GM23338 (cell line): ENCODE data around the gene INTS14. TPM values are rescaled to one million over a fixed set of nuclear protein-coding genes. Genes with fewer than 3 reads are reported as not detected.
"Not testable (repeated sequence)": the region's sequence is repeated elsewhere in the genome, so short reads cannot be mapped to it uniquely, and the experiment has no call there.

Experiments used
- ATAC-seq: fragments of 200-7000 bp; cut with Tn5 transposase; 3 replicates; pipeline ENCODE4 v1.9.1; 2020
- DNase-seq: peaks from one replicate; pipeline ENCODE4 v3.0.0-alpha.2; 2015; ENCODE audit warnings: low spot score
- H2AFZ ChIP-seq: fragments of 200-600 bp; sonication (generic); 2 replicates; pipeline ENCODE4 v1.8.0; 2016; ENCODE audit warnings: antibody characterized with exemption, mild to moderate bottlenecking, moderate library complexity
- H3F3A ChIP-seq: fragments of 200-600 bp; sonication (generic); replicated peaks from 2 replicates; pipeline ENCODE4 v1.8.0; 2017; ENCODE audit warnings: antibody characterized with exemption, mixed run types, low read depth
- H3K27ac ChIP-seq: fragments of 200-600 bp; sonication (generic); 2 replicates; pipeline ENCODE4 v1.6.1; 2016; ENCODE audit warnings: low read depth
- H3K27me3 ChIP-seq: fragments of 200-600 bp; sonication (generic); 2 replicates; pipeline ENCODE4 v1.8.0; 2016; ENCODE audit warnings: mild to moderate bottlenecking, mixed run types, moderate library complexity; ENCODE audit not compliant: insufficient read depth
- H3K36me3 ChIP-seq: fragments of 200-600 bp; sonication (generic); 2 replicates; pipeline ENCODE4 v1.8.0; 2016; ENCODE audit warnings: mild to moderate bottlenecking; ENCODE audit not compliant: insufficient read depth
- H3K4me1 ChIP-seq: fragments of 200-600 bp; sonication (generic); 2 replicates; pipeline ENCODE4 v1.8.0; 2016; ENCODE audit warnings: mild to moderate bottlenecking, moderate library complexity; ENCODE audit not compliant: insufficient read depth
- H3K4me2 ChIP-seq: fragments of 200-600 bp; sonication (generic); 2 replicates; pipeline ENCODE4 v1.7.1; 2017; ENCODE audit warnings: mixed run types
- H3K4me3 ChIP-seq: fragments of 200-600 bp; sonication (generic); 2 replicates; pipeline ENCODE4 v1.6.1; 2016; ENCODE audit warnings: mixed run types
- H3K79me2 ChIP-seq: fragments of 200-600 bp; sonication (generic); replicated peaks from 2 replicates; pipeline ENCODE4 v1.8.0; 2017; ENCODE audit warnings: mild to moderate bottlenecking; ENCODE audit not compliant: insufficient read depth
- H3K9me2 ChIP-seq: fragments of 200-600 bp; sonication (generic); 2 replicates; pipeline ENCODE4 v1.8.0; 2017; ENCODE audit not compliant: insufficient read depth
- H4K20me1 ChIP-seq: fragments of 200-600 bp; sonication (generic); replicated peaks from 2 replicates; pipeline ENCODE4 v1.8.0; 2017; ENCODE audit warnings: mild to moderate bottlenecking; ENCODE audit not compliant: insufficient read depth
- H3K27ac Mint-ChIP-seq: 2 replicates; pipeline ENCODE4 v1.8.0; 2020; ENCODE audit warnings: inconsistent platforms, mild to moderate bottlenecking, moderate library complexity, mixed read lengths
- H3K27me3 Mint-ChIP-seq: 3 replicates; pipeline ENCODE4 v1.8.0; 2022; ENCODE audit warnings: low read depth, mild to moderate bottlenecking, moderate library complexity, mixed read lengths, inconsistent platforms; ENCODE audit not compliant: insufficient read depth, poor library complexity
- H3K36me3 Mint-ChIP-seq: 3 replicates; pipeline ENCODE4 v1.8.0; 2021; ENCODE audit warnings: low read depth, mild to moderate bottlenecking, inconsistent platforms, moderate library complexity, mixed read lengths
- H3K4me1 Mint-ChIP-seq: 3 replicates; pipeline ENCODE4 v1.8.0; 2020; ENCODE audit warnings: mild to moderate bottlenecking, inconsistent platforms, mixed read lengths
- H3K4me3 Mint-ChIP-seq: 3 replicates; pipeline ENCODE4 v1.8.0; 2021; ENCODE audit warnings: moderate library complexity, mild to moderate bottlenecking, inconsistent platforms, mixed read lengths
- H3K9me3 Mint-ChIP-seq: 3 replicates; pipeline ENCODE4 v1.8.0; 2020; ENCODE audit warnings: moderate library complexity, mild to moderate bottlenecking, inconsistent platforms, mixed read lengths
- CREB1 ChIP-seq: fragments of 250-450 bp; sonication (Bioruptor Pico); IDR thresholded peaks from 2 replicates; pipeline ENCODE4 v1.5.0; 2020; ENCODE audit warnings: low read depth, mild to moderate bottlenecking, moderate library complexity
- EZH2phosphoT487 ChIP-seq: fragments of 200-600 bp; sonication (generic); IDR thresholded peaks from one replicate; pipeline ENCODE4 v1.8.1; 2018; ENCODE audit warnings: antibody characterized with exemption; ENCODE audit not compliant: unreplicated experiment
- JUNB ChIP-seq: IDR thresholded peaks from one replicate; pipeline ENCODE4 v1.6.1; 2016; ENCODE audit warnings: antibody characterized with exemption; ENCODE audit not compliant: unreplicated experiment
- NANOG ChIP-seq: IDR thresholded peaks from 2 replicates; pipeline ENCODE4 v1.6.1; 2016; ENCODE audit warnings: antibody characterized with exemption, borderline replicate concordance
- POLR2AphosphoS5 ChIP-seq: IDR thresholded peaks from 2 replicates; pipeline ENCODE4 v1.6.1; 2016; ENCODE audit warnings: antibody characterized with exemption, low read depth
- STAT1 ChIP-seq: IDR thresholded peaks from one replicate; pipeline ENCODE4 v1.6.1; 2016; ENCODE audit warnings: antibody characterized with exemption; ENCODE audit not compliant: unreplicated experiment
- ZNF114 ChIP-seq: fragments of 250-450 bp; sonication (Bioruptor Pico); IDR thresholded peaks from 2 replicates; pipeline ENCODE4 v1.5.0; 2020; ENCODE audit warnings: mild to moderate bottlenecking, moderate library complexity
- polyA plus RNA-seq: library from polyadenylated mRNA; unstranded; fragments of >200 nt; fragmentation: Nextera tagmentation; extraction: Ambion mirVana; gene quantifications from 2 replicates; pipeline ENCODE4 v1.2.1, GENCODE V29; 2016
- total RNA-seq: library from RNA; depleted of rRNA; stranded (reverse); fragments of >200 nt; shearing (Covaris generic); gene quantifications from 2 replicates; pipeline ENCODE4 v1.2.3, GENCODE V29; 2014
- TF ChIP-seq, protein P1 (sequence below): IDR thresholded peaks from one replicate; pipeline ENCODE4 v1.6.1; 2018; ENCODE audit warnings: antibody characterized with exemption; ENCODE audit not compliant: unreplicated experiment
- TF ChIP-seq, protein P2 (sequence below): fragments of 250-450 bp; sonication (Bioruptor Pico); IDR thresholded peaks from 2 replicates; pipeline ENCODE4 v1.5.0; 2020; ENCODE audit warnings: mild to moderate bottlenecking, moderate library complexity
- TF ChIP-seq, protein P3 (sequence below): IDR thresholded peaks from 2 replicates; pipeline ENCODE4 v1.6.1; 2016; ENCODE audit warnings: antibody characterized with exemption

INTS14 gene
- total and polyA plus RNA-seq, 2 experiments from 2014 or later: 15.2 to 37.7 TPM

DNA sequence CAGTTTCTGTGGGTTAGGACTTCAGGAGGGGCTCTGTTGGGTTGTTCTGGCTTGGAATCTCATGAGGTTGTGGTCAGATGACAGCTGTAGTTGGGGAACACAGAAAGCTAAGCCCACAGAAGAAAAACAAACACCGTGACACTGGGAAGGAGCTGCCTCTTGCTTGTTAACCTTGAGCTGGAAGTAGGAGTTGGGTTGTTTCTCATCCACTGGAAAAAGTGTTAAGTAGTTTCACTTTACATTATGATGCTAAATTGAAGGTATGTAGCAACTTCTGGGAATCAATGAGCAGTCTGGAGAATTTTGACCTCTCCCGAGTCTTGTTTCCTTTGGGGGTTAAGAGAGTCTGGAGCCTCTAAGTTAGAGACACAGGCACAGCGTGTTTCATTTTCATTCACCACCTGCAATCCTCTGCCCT lies 60.2 kb downstream of the INTS14 start:
- no peak overlapping the region for H3K4me3 ChIP-seq
- H3K27me3 ChIP-seq: no peaks in the 10 kb centered on the region
- Mint-ChIP-seq H3K27me3 (no peaks in the 10 kb centered on the region), H3K27ac (no peak overlapping the region), H3K4me1 (peaks cover 14% of the 10 kb centered on the region), H3K4me3 (no peak overlapping the region), H3K9me3 (no peaks in the 10 kb centered on the region), H3K36me3 (peaks cover 34% of the 10 kb centered on the region)
- H2AFZ ChIP-seq: no peak overlapping the region
- no peak for TF ChIP-seq CREB1 (CRISPR knock-in tag)
- no peak for TF ChIP-seq STAT1
- no peak for TF ChIP-seq POLR2AphosphoS5
- no peak for TF ChIP-seq EZH2phosphoT487
- TF ChIP-seq ZNF114 (CRISPR knock-in tag): no peak
- TF ChIP-seq, protein P1, sequence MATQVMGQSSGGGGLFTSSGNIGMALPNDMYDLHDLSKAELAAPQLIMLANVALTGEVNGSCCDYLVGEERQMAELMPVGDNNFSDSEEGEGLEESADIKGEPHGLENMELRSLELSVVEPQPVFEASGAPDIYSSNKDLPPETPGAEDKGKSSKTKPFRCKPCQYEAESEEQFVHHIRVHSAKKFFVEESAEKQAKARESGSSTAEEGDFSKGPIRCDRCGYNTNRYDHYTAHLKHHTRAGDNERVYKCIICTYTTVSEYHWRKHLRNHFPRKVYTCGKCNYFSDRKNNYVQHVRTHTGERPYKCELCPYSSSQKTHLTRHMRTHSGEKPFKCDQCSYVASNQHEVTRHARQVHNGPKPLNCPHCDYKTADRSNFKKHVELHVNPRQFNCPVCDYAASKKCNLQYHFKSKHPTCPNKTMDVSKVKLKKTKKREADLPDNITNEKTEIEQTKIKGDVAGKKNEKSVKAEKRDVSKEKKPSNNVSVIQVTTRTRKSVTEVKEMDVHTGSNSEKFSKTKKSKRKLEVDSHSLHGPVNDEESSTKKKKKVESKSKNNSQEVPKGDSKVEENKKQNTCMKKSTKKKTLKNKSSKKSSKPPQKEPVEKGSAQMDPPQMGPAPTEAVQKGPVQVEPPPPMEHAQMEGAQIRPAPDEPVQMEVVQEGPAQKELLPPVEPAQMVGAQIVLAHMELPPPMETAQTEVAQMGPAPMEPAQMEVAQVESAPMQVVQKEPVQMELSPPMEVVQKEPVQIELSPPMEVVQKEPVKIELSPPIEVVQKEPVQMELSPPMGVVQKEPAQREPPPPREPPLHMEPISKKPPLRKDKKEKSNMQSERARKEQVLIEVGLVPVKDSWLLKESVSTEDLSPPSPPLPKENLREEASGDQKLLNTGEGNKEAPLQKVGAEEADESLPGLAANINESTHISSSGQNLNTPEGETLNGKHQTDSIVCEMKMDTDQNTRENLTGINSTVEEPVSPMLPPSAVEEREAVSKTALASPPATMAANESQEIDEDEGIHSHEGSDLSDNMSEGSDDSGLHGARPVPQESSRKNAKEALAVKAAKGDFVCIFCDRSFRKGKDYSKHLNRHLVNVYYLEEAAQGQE: no peak
- TF ChIP-seq, protein P2, sequence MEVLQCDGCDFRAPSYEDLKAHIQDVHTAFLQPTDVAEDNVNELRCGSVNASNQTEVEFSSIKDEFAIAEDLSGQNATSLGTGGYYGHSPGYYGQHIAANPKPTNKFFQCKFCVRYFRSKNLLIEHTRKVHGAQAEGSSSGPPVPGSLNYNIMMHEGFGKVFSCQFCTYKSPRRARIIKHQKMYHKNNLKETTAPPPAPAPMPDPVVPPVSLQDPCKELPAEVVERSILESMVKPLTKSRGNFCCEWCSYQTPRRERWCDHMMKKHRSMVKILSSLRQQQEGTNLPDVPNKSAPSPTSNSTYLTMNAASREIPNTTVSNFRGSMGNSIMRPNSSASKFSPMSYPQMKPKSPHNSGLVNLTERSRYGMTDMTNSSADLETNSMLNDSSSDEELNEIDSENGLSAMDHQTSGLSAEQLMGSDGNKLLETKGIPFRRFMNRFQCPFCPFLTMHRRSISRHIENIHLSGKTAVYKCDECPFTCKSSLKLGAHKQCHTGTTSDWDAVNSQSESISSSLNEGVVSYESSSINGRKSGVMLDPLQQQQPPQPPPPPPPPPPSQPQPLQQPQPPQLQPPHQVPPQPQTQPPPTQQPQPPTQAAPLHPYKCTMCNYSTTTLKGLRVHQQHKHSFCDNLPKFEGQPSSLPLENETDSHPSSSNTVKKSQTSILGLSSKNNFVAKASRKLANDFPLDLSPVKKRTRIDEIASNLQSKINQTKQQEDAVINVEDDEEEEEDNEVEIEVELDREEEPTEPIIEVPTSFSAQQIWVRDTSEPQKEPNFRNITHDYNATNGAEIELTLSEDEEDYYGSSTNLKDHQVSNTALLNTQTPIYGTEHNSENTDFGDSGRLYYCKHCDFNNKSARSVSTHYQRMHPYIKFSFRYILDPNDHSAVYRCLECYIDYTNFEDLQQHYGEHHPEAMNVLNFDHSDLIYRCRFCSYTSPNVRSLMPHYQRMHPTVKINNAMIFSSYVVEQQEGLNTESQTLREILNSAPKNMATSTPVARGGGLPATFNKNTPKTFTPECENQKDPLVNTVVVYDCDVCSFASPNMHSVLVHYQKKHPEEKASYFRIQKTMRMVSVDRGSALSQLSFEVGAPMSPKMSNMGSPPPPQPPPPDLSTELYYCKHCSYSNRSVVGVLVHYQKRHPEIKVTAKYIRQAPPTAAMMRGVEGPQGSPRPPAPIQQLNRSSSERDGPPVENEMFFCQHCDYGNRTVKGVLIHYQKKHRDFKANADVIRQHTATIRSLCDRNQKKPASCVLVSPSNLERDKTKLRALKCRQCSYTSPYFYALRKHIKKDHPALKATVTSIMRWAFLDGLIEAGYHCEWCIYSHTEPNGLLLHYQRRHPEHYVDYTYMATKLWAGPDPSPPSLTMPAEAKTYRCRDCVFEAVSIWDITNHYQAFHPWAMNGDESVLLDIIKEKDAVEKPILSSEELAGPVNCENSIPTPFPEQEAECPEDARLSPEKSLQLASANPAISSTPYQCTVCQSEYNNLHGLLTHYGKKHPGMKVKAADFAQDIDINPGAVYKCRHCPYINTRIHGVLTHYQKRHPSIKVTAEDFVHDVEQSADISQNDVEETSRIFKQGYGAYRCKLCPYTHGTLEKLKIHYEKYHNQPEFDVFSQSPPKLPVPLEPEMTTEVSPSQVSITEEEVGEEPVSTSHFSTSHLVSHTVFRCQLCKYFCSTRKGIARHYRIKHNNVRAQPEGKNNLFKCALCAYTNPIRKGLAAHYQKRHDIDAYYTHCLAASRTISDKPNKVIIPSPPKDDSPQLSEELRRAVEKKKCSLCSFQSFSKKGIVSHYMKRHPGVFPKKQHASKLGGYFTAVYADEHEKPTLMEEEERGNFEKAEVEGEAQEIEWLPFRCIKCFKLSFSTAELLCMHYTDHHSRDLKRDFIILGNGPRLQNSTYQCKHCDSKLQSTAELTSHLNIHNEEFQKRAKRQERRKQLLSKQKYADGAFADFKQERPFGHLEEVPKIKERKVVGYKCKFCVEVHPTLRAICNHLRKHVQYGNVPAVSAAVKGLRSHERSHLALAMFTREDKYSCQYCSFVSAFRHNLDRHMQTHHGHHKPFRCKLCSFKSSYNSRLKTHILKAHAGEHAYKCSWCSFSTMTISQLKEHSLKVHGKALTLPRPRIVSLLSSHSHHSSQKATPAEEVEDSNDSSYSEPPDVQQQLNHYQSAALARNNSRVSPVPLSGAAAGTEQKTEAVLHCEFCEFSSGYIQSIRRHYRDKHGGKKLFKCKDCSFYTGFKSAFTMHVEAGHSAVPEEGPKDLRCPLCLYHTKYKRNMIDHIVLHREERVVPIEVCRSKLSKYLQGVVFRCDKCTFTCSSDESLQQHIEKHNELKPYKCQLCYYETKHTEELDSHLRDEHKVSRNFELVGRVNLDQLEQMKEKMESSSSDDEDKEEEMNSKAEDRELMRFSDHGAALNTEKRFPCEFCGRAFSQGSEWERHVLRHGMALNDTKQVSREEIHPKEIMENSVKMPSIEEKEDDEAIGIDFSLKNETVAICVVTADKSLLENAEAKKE (CRISPR knock-in tag): no peak
- no peak for TF ChIP-seq NANOG
- TF ChIP-seq, protein P3, sequence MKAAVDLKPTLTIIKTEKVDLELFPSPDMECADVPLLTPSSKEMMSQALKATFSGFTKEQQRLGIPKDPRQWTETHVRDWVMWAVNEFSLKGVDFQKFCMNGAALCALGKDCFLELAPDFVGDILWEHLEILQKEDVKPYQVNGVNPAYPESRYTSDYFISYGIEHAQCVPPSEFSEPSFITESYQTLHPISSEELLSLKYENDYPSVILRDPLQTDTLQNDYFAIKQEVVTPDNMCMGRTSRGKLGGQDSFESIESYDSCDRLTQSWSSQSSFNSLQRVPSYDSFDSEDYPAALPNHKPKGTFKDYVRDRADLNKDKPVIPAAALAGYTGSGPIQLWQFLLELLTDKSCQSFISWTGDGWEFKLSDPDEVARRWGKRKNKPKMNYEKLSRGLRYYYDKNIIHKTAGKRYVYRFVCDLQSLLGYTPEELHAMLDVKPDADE: no peak
- no peak for TF ChIP-seq JUNB
- peak overlapping the region; percentile 11; the same call in 1 of the 2 replicates for H3K27ac ChIP-seq
- peak overlapping the region; percentile 22 for H3K4me2 ChIP-seq
- no peaks in the 10 kb centered on the region; the same call in 1 of the 2 replicates for H3K9me2 ChIP-seq
- peaks cover 71% of the 10 kb centered on the region for H4K20me1 ChIP-seq
- no peaks in the 10 kb centered on the region for H3F3A ChIP-seq
- no peaks in the 10 kb centered on the region; the same call in 1 of the 2 replicates for H3K36me3 ChIP-seq
- peaks cover 88% of the 10 kb centered on the region for H3K79me2 ChIP-seq
- DNase-seq: peak; percentile 71
- H3K4me1 ChIP-seq: peaks cover 9% of the 10 kb centered on the region; the same call in 1 of the 2 replicates
- peak; percentile 73 for ATAC-seq

DNA sequence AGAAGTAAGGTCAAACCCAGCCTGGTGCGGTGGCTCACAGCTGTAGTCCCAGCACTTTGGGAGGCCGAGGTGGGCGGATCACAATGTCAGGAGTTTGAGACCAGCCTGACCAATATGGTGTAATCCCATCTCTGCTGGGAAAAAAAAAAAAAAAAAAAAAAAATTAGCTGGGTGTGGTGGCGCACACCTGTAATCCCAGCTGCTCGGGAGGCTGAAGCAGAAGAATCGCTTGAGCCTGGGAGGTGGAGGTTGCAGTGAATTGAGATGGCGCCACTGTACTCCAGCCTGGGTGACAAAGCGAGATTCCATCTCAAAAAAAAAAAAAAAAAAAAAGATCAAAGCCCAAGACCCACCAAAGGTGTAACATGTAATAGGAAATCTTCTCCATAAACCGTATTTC lies 61.6 kb downstream of the INTS14 start:
- not testable (repeated sequence) for H3K4me2 ChIP-seq, H3K9me3 Mint-ChIP-seq, H3K27me3 ChIP-seq, H3K4me1 ChIP-seq, H3F3A ChIP-seq, H3K4me3 ChIP-seq, H3K4me3 Mint-ChIP-seq, H3K27ac ChIP-seq, H3K27me3 Mint-ChIP-seq, ATAC-seq, DNase-seq, H3K9me2 ChIP-seq, H3K27ac Mint-ChIP-seq, H2AFZ ChIP-seq, H3K36me3 ChIP-seq
- peaks cover 94% of the 10 kb centered on the region for H3K79me2 ChIP-seq
- Mint-ChIP-seq H3K4me1 (peaks cover 14% of the 10 kb centered on the region), H3K36me3 (peaks cover 20% of the 10 kb centered on the region)
- peaks cover 82% of the 10 kb centered on the region for H4K20me1 ChIP-seq
